GM23338 (cell line): ENCODE results near the gene SCGB1C2. TPM values are rescaled to one million over a fixed set of nuclear protein-coding genes. Genes with fewer than 3 reads are reported as not detected.

Experiments
- ATAC-seq: fragments of 200-7000 bp; cut with Tn5 transposase; 3 replicates; pipeline ENCODE4 v1.9.1; 2020
- DNase-seq: peaks from one replicate; pipeline ENCODE4 v3.0.0-alpha.2; 2015; ENCODE audit warnings: low spot score
- H2AFZ ChIP-seq: fragments of 200-600 bp; sonication (generic); 2 replicates; pipeline ENCODE4 v1.8.0; 2016; ENCODE audit warnings: antibody characterized with exemption, mild to moderate bottlenecking, moderate library complexity
- H3F3A ChIP-seq: fragments of 200-600 bp; sonication (generic); replicated peaks from 2 replicates; pipeline ENCODE4 v1.8.0; 2017; ENCODE audit warnings: antibody characterized with exemption, mixed run types, low read depth
- H3K27ac ChIP-seq: fragments of 200-600 bp; sonication (generic); 2 replicates; pipeline ENCODE4 v1.6.1; 2016; ENCODE audit warnings: low read depth
- H3K27me3 ChIP-seq: fragments of 200-600 bp; sonication (generic); 2 replicates; pipeline ENCODE4 v1.8.0; 2016; ENCODE audit warnings: mild to moderate bottlenecking, mixed run types, moderate library complexity; ENCODE audit not compliant: insufficient read depth
- H3K36me3 ChIP-seq: fragments of 200-600 bp; sonication (generic); 2 replicates; pipeline ENCODE4 v1.8.0; 2016; ENCODE audit warnings: mild to moderate bottlenecking; ENCODE audit not compliant: insufficient read depth
- H3K4me1 ChIP-seq: fragments of 200-600 bp; sonication (generic); 2 replicates; pipeline ENCODE4 v1.8.0; 2016; ENCODE audit warnings: mild to moderate bottlenecking, moderate library complexity; ENCODE audit not compliant: insufficient read depth
- H3K4me2 ChIP-seq: fragments of 200-600 bp; sonication (generic); 2 replicates; pipeline ENCODE4 v1.7.1; 2017; ENCODE audit warnings: mixed run types
- H3K4me3 ChIP-seq: fragments of 200-600 bp; sonication (generic); 2 replicates; pipeline ENCODE4 v1.6.1; 2016; ENCODE audit warnings: mixed run types
- H3K79me2 ChIP-seq: fragments of 200-600 bp; sonication (generic); replicated peaks from 2 replicates; pipeline ENCODE4 v1.8.0; 2017; ENCODE audit warnings: mild to moderate bottlenecking; ENCODE audit not compliant: insufficient read depth
- H3K9me2 ChIP-seq: fragments of 200-600 bp; sonication (generic); 2 replicates; pipeline ENCODE4 v1.8.0; 2017; ENCODE audit not compliant: insufficient read depth
- H4K20me1 ChIP-seq: fragments of 200-600 bp; sonication (generic); replicated peaks from 2 replicates; pipeline ENCODE4 v1.8.0; 2017; ENCODE audit warnings: mild to moderate bottlenecking; ENCODE audit not compliant: insufficient read depth
- H3K27ac Mint-ChIP-seq: 2 replicates; pipeline ENCODE4 v1.8.0; 2020; ENCODE audit warnings: inconsistent platforms, mild to moderate bottlenecking, moderate library complexity, mixed read lengths
- H3K27me3 Mint-ChIP-seq: 3 replicates; pipeline ENCODE4 v1.8.0; 2022; ENCODE audit warnings: low read depth, mild to moderate bottlenecking, moderate library complexity, mixed read lengths, inconsistent platforms; ENCODE audit not compliant: insufficient read depth, poor library complexity
- H3K36me3 Mint-ChIP-seq: 3 replicates; pipeline ENCODE4 v1.8.0; 2021; ENCODE audit warnings: low read depth, mild to moderate bottlenecking, inconsistent platforms, moderate library complexity, mixed read lengths
- H3K4me1 Mint-ChIP-seq: 3 replicates; pipeline ENCODE4 v1.8.0; 2020; ENCODE audit warnings: mild to moderate bottlenecking, inconsistent platforms, mixed read lengths
- H3K4me3 Mint-ChIP-seq: 3 replicates; pipeline ENCODE4 v1.8.0; 2021; ENCODE audit warnings: moderate library complexity, mild to moderate bottlenecking, inconsistent platforms, mixed read lengths
- H3K9me3 Mint-ChIP-seq: 3 replicates; pipeline ENCODE4 v1.8.0; 2020; ENCODE audit warnings: moderate library complexity, mild to moderate bottlenecking, inconsistent platforms, mixed read lengths
- CREB1 ChIP-seq: fragments of 250-450 bp; sonication (Bioruptor Pico); IDR thresholded peaks from 2 replicates; pipeline ENCODE4 v1.5.0; 2020; ENCODE audit warnings: low read depth, mild to moderate bottlenecking, moderate library complexity
- CTCF ChIP-seq, 2 experiments: fragments of 200-600 bp in 1 of 2; sonication (generic) in 1 of 2; conservative IDR thresholded peaks; 2 replicates each; pipeline versions ENCODE4 v1.5.1 to v1.6.1; 2016 to 2017; ENCODE audit warnings: antibody characterized with exemption in 2 of 2, low read depth in 2 of 2, mild to moderate bottlenecking in 2 of 2, moderate library complexity in 1 of 2
- ETS1 ChIP-seq: IDR thresholded peaks from 2 replicates; pipeline ENCODE4 v1.6.1; 2016; ENCODE audit warnings: antibody characterized with exemption
- EZH2 ChIP-seq: fragments of 200-600 bp; sonication (generic); IDR thresholded peaks from one replicate; pipeline ENCODE4 v1.8.0; 2017; ENCODE audit warnings: antibody characterized with exemption, mild to moderate bottlenecking, low read depth; ENCODE audit not compliant: unreplicated experiment
- EZH2phosphoT487 ChIP-seq: fragments of 200-600 bp; sonication (generic); IDR thresholded peaks from one replicate; pipeline ENCODE4 v1.8.1; 2018; ENCODE audit warnings: antibody characterized with exemption; ENCODE audit not compliant: unreplicated experiment
- JUNB ChIP-seq: IDR thresholded peaks from one replicate; pipeline ENCODE4 v1.6.1; 2016; ENCODE audit warnings: antibody characterized with exemption; ENCODE audit not compliant: unreplicated experiment
- NANOG ChIP-seq: IDR thresholded peaks from 2 replicates; pipeline ENCODE4 v1.6.1; 2016; ENCODE audit warnings: antibody characterized with exemption, borderline replicate concordance
- POLR2AphosphoS5 ChIP-seq: IDR thresholded peaks from 2 replicates; pipeline ENCODE4 v1.6.1; 2016; ENCODE audit warnings: antibody characterized with exemption, low read depth
- ZNF331 ChIP-seq: fragments of 250-450 bp; sonication (Bioruptor Pico); IDR thresholded peaks from 2 replicates; pipeline ENCODE4 v1.5.0; 2020; ENCODE audit warnings: low read depth, mild to moderate bottlenecking, moderate library complexity
- ZNF462 ChIP-seq: fragments of 250-450 bp; sonication (Bioruptor Pico); IDR thresholded peaks from 2 replicates; pipeline ENCODE4 v1.5.0; 2020; ENCODE audit warnings: mild to moderate bottlenecking, moderate library complexity
- polyA plus RNA-seq: library from polyadenylated mRNA; unstranded; fragments of >200 nt; fragmentation: Nextera tagmentation; extraction: Ambion mirVana; gene quantifications from 2 replicates; pipeline ENCODE4 v1.2.1, GENCODE V29; 2016
- total RNA-seq: library from RNA; depleted of rRNA; stranded (reverse); fragments of >200 nt; shearing (Covaris generic); gene quantifications from 2 replicates; pipeline ENCODE4 v1.2.3, GENCODE V29; 2014

SCGB1C2 gene
- total and polyA plus RNA-seq, 2 experiments from 2014 or later: not detected

DNA sequence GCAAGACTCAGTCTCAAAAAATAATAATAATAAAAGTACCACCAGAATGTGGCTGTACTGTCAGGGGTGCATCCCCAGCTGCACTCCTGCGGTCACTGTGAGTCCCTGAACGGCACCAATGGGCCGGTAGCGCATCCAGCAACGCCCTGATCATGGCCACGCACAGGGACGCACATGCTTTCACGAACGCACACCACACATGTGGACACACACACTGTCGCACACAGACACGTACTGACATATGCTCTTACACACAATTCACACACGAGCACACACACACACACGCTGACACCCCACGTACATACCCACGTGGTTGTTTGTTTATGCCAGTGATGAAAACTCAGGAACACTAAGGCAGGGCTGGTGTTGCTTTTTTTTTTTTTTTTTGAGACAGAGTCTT lies 22.2 kb downstream of the SCGB1C2 start:
- Histone ChIP-seq H3K27ac (no peak overlapping the region), H3K9me2 (no peaks in the 10 kb centered on the region), H3K27me3 (no peaks in the 10 kb centered on the region), H3K36me3 (no peaks in the 10 kb centered on the region), H3K4me2 (no peak overlapping the region), H3K4me1 (no peaks in the 10 kb centered on the region), H2AFZ (no peak overlapping the region), H4K20me1 (no peaks in the 10 kb centered on the region), H3F3A (no peaks in the 10 kb centered on the region), H3K4me3 (no peak overlapping the region), H3K79me2 (no peaks in the 10 kb centered on the region)
- ATAC-seq (no peak), DNase-seq (no peak)
- TF ChIP-seq EZH2phosphoT487: no peak
- TF ChIP-seq ETS1: no peak
- TF ChIP-seq JUNB: no peak
- no peak for TF ChIP-seq CREB1 (CRISPR knock-in tag)
- no peak for TF ChIP-seq CTCF (conservative IDR thresholded peaks at IDR 0.05; ENCODE audit: low read depth in 2 of 2)
- no peak for TF ChIP-seq ZNF462 (CRISPR knock-in tag)
- TF ChIP-seq EZH2: no peak
- TF ChIP-seq ZNF331 (CRISPR knock-in tag): no peak
- no peak for TF ChIP-seq POLR2AphosphoS5
- no peak for TF ChIP-seq NANOG
- H3K27me3 Mint-ChIP-seq: peaks cover 3% of the 10 kb centered on the region
- no peaks in the 10 kb centered on the region; the same call in 2 of the 3 replicates for H3K36me3 Mint-ChIP-seq
- H3K27ac Mint-ChIP-seq: no peak overlapping the region
- no peaks in the 10 kb centered on the region; the same call in 2 of the 3 replicates for H3K4me1 Mint-ChIP-seq
- H3K4me3 Mint-ChIP-seq: no peak overlapping the region
- H3K9me3 Mint-ChIP-seq: no peaks in the 10 kb centered on the region
